HFFc6 (cell line): ENCODE measurements around the gene NR1H4. TPM values are rescaled to one million over a fixed set of nuclear protein-coding genes. Genes with fewer than 3 reads are reported as not detected.

Experiments used
- DNase-seq: peaks from one replicate; pipeline ENCODE4 v3.0.0-alpha.2; 2018
- H3K27ac Mint-ChIP-seq: 2 replicates; pipeline ENCODE4 v1.8.0; 2020; ENCODE audit warnings: mild to moderate bottlenecking, mixed read lengths
- H3K27me3 Mint-ChIP-seq: 2 replicates; pipeline ENCODE4 v1.8.0; 2021; ENCODE audit warnings: mild to moderate bottlenecking, moderate library complexity, mixed read lengths; ENCODE audit not compliant: insufficient read depth
- H3K36me3 Mint-ChIP-seq: 2 replicates; pipeline ENCODE4 v1.8.0; 2021; ENCODE audit warnings: low read depth, mixed read lengths
- H3K4me1 Mint-ChIP-seq: 2 replicates; pipeline ENCODE4 v1.8.0; 2020; ENCODE audit warnings: low read depth, mixed read lengths
- H3K4me3 Mint-ChIP-seq: 2 replicates; pipeline ENCODE4 v1.8.0; 2020; ENCODE audit warnings: mild to moderate bottlenecking, moderate library complexity, mixed read lengths
- H3K9me3 Mint-ChIP-seq: 2 replicates; pipeline ENCODE4 v1.8.0; 2020; ENCODE audit warnings: mild to moderate bottlenecking, mixed read lengths
- CTCF ChIP-seq: fragments of 200-600 bp; sonication (generic); IDR thresholded peaks from 2 replicates; pipeline ENCODE4 v1.5.0; 2021; ENCODE audit warnings: antibody characterized with exemption, mild to moderate bottlenecking
- total RNA-seq, 6 experiments: library from RNA; stranded (reverse); fragmentation: NEBNext Ultra II Directional; extraction: Animal tissue kit (Norgen Biotek cat#: 25700); gene quantifications; 2 replicates in 1 of 6; 3 replicates in 5 of 6; pipeline ENCODE4 v1.2.3, GENCODE V29; 2021

The NR1H4 gene
- total RNA-seq, 6 experiments from 2014 or later: not detected

GRCh38 chr12:100512692-100513091 is 39.0 kb downstream of the NR1H4 start:
- no peaks in the 10 kb centered on the region for H3K4me1 Mint-ChIP-seq
- DNase-seq: no peak
- no peak overlapping the region for H3K27ac Mint-ChIP-seq
- H3K36me3 Mint-ChIP-seq: no peaks in the 10 kb centered on the region
- peaks cover 16% of the 10 kb centered on the region; the same call in 1 of the 2 replicates for H3K9me3 Mint-ChIP-seq
- TF ChIP-seq CTCF: no peak
- H3K4me3 Mint-ChIP-seq: no peak overlapping the region
- H3K27me3 Mint-ChIP-seq: no peaks in the 10 kb centered on the region

- DNase-seq: no peak
- Mint-ChIP-seq H3K36me3 (no peaks in the 10 kb centered on the region), H3K4me3 (no peak overlapping the region), H3K27ac (no peak overlapping the region), H3K27me3 (no peaks in the 10 kb centered on the region), H3K9me3 (peaks cover 25% of the 10 kb centered on the region), H3K4me1 (no peaks in the 10 kb centered on the region)
- TF ChIP-seq CTCF: no peak
These were observed 42.3 kb downstream of the NR1H4 start for GRCh38 chr12:100515968-100516367.

GRCh38 chr12:100518376-100518775 is 44.7 kb downstream of the NR1H4 start:
- no peak for TF ChIP-seq CTCF
- H3K27ac Mint-ChIP-seq: no peak overlapping the region
- no peaks in the 10 kb centered on the region for H3K27me3 Mint-ChIP-seq
- peaks cover 23% of the 10 kb centered on the region for H3K9me3 Mint-ChIP-seq
- H3K4me1 Mint-ChIP-seq: no peaks in the 10 kb centered on the region
- no peak overlapping the region for H3K4me3 Mint-ChIP-seq
- H3K36me3 Mint-ChIP-seq: no peaks in the 10 kb centered on the region
- DNase-seq: no peak

- Mint-ChIP-seq H3K27me3 (no peaks in the 10 kb centered on the region), H3K4me3 (no peak overlapping the region), H3K9me3 (peaks cover 25% of the 10 kb centered on the region), H3K36me3 (no peaks in the 10 kb centered on the region), H3K4me1 (no peaks in the 10 kb centered on the region), H3K27ac (no peak overlapping the region)
- no peak for DNase-seq
- TF ChIP-seq CTCF: no peak
These were observed 46.5 kb downstream of the NR1H4 start for GRCh38 chr12:100520048-100520769.

GRCh38 chr12:100521958-100522357 is 48.3 kb downstream of the NR1H4 start:
- Mint-ChIP-seq H3K36me3 (no peaks in the 10 kb centered on the region), H3K27me3 (no peaks in the 10 kb centered on the region), H3K4me3 (no peak overlapping the region), H3K27ac (no peak overlapping the region), H3K4me1 (no peaks in the 10 kb centered on the region), H3K9me3 (peaks cover 26% of the 10 kb centered on the region)
- DNase-seq: no peak
- no peak for TF ChIP-seq CTCF
